Embryonic facial prominence (tissue), 1 donor: ENCODE measurements around the gene HPCAL1.
"Not testable (repeated sequence)": the region's sequence is repeated elsewhere in the genome, so short reads cannot be mapped to it uniquely, and the experiment has no call there.

ENCODE experiments used
- DNase-seq: peaks from one replicate; pipeline ENCODE4 v3.0.0-alpha.2; 2016; ENCODE audit errors: extremely low spot score

Gene HPCAL1

DNA sequence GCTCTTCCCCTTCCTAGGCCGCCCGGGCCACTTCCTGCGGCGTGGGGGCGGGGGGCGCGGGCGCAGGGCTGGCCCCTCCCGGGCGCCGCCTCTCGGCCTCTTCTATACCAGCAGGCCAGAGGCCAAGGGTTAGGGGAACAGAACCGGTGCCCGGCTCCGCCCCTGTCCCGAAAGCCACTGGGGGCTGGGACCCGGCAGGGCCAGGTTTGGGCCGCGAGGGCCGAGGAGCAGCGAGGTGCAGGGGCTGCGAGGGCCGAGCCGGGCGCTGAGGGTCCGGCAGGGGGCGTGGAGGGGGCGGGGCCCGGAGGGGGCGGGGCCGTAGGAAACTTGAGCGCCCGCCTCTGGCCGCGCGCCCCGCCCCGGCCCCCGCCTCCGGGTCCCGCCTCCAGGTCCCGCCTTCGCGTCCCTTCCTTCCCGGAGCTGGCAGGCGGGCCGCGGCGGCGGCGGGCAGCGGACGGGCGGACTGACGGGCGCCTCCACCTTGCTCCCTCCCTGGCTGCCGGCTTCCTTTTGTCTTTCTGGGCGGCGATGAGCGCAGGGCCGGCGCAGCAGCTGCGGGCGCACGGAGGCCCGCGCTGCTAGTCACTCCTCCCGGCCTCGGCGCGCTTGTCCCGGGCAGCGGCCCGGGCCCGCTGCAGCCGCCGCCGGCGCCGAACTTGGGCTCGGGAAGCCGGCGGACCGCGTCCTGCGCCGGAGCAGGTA lies at the start of gene HPCAL1:
Gene HPCAL1, plus strand, starts transcription at position 426 of the 702 bp plus-strand sequence. CDS start 116,854 bp downstream, outside the sequence.
- peak; percentile 46 for DNase-seq

DNA sequence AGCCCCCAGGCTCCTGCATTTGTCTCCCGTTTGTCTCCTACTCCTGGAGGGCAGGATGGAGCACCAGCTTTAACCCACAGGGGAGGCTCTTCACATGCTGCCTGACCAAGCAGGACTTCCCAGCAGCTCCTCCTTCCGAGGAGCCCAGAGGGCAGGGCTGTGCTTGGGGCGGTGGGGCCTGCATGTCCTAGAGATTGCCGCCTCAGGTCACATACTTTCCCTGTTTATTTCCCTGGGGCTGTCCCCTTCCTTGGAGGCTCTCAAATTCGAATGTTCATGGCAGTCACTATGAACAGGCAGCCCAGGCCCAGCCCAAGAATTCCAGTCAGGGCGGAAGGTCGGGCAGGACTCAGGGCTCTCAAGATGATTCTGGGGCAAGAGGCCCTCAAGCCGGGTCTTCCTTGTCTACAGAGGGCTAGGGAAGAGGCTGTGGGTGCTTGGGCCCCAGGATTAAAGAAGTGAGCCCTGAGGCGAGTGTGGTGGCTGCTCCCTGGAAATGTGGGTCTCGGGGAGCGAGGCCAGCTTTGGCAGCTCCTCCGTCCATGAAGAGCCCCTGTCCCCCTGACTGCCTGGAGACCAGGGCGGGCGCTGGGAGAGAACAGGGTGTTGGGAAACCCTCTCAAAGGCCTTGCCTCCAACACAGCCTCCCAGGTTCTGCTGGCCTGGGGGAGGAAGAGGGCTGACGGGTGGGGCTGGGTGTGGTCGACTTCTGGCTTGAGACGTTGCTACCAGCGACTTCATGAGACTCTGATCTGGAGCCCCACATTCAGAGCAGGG lies 48.9 kb upstream of the HPCAL1 start:
- no peak for DNase-seq

DNA sequence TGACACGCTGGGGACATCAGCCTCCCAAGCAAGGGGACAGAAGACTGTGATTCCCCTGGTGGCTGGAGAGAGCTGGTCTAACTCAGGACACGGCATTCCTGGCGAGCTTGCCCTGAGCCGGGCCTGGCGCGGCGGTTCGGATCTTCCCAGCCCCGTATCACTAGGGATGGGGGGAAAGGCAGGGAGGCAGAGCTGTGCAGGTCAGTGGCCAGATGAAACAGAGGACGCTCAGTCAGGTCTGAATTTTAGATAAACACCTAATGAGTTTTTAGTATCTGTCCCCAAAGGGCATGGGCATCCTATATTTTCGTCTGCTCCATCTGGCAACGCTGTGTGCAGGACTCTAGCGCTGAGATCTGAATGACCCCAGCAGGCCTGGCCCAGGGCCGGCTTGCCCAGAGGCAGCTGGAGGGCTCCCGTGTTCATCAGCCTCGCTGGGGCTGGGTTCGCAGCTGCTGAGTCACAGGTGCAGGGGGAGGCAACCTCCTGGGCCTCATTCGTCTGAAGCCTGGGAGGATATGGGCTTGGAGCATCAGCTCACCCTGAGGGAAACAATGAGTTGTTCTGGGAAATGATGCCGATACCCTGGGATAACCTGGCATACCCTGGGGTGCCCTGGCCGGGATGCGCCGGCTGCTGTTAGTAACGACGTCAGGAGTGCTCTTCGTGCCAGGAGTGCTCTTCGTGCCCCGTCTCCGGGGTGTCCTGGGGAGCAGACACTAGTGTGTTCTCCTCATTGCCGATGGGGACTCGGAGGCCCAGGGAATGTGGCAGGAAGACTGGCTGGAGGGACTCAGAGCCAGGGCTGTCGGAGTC lies 48.1 kb upstream of the HPCAL1 start:
- no peak for DNase-seq

DNA sequence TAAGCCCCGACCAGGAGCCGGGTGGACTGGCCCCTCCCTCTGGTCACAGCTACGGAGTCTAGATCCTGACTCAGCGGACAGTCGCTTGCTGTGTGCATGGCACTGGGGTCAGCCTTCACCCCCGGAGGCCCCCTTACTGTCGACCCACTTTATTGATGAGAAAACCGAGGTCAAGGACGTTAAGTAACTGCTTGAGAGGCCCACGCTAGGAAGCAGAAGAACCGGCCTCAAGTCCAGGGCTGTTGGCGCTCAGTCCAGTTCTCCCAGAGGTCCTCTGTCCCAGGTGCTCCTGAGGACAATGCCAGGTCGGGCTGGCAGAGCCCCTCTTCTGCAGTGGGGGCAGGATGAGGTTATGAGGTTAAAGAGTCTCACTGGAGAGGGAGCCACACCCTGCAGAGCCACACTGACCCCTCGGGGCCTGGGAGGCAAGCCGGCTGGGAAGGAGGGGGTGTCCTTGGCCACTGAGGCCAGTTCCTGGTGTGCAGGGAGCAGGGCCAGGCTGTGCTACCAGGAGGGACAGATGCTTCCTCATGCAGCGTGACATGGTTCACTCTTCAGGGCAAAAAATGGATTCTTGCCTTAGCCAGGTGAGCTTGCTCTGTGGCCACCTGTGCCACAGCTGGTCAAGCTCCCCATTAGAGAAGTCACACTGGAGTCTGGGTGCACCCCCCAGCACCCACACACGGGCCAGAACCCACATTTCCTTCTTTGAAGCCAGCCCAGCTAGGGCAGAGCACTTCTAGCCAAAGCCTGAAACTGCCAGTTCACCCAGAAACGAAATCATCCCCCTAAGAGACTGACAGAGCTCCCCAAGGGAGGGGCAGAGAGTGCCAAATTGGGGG lies 47.3 kb upstream of the HPCAL1 start:
- no peak for DNase-seq

DNA sequence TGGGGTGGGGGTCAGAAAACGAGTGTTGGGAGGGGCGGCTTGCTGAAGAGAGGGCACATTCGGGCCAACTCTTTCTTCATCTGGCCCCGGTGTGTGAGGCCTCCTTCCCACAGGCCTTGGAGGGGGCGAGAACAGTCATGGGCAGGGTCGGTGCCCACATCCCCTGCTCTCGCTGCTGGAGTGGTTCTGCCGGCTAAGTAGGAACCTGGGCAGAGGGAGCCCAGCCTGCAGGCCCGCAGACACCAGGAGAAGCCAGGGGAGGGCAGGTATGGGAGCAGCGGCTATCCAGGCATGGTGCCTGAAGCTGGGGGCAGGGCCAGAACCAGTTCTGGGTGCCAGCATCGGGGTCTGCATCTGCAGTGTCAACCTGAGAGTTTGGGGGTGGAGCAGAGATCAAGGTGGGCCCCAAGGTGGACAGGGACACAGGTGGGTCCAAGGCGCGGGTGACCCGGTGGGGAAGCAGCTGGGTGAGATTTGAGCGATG lies 46.6 kb upstream of the HPCAL1 start:
- DNase-seq = no peak

DNA sequence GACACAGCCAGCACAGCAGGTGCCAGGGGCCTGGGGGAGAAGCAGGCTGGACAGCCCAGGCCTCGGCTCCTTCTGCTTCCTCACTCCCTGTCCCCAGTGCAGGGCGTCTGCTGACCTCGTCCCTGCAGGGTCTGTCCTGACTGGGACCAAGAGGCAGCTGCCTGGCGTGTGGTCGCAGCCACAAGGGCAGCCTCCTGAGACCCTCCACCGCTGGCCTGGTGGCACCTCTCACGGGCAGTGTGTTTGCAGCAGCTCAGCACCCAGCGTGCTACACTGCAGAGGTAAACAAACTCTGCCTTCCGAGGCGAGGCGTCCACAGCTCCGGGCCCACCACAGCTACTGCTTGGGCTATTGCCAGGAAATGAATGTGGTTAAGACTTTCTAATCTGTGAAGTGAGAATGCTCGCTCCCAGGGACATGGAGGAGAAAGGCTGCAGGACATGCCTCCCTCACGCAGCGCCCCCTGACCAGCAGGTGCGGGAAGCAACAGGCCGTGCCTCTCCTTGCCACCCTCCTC lies 46.1 kb upstream of the HPCAL1 start:
- no peak for DNase-seq

DNA sequence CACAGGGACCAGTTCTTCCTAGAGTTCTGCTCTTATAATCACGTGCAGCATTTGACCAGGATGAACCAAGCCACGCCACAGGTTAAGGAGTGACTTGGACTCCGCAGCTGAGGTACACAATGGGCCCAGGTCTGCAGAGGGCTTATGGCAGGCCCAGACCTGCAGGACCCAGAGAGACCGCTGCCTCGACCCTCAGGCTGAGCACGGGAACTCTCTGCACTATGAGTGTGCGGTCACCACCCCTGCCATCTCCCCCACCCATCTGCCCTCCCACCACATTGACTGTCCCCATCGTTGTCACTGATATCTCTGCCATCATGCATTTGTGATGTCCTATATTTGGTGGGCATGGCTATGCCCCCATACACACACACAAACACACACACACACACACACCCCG lies 45.7 kb upstream of the HPCAL1 start:
- no peak for DNase-seq

DNA sequence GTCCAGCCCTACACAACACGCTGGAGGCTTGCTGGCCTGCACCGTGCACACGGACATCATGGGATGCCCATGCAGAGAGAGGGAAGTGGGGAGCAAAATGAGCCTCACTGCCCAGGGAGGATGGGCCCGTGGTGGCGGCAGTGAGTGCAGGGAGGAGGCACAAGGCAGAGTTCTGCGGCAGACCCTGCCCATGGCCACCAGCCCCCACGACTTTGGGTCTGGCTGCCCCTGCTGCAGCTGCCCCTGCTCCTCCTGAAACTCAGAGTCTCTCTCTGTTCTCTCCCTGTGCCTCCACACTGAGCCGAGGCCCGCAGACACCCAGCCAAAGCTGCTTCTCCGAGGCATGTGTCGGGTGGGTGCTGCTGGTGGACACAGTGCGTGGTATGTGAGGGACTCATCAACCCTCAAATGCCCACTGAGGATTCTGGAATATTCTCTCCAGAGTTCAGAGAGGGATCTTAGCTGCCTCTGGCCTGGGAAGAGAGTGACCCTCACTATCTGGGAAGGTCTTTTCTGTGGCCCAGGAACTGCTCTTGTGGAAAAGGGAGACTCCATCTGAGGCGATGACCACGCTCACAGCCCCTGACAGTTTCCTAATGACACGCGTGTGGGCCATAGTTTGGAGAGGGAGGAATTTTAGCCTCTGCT lies 45.1 kb upstream of the HPCAL1 start:
- DNase-seq = no peak

DNA sequence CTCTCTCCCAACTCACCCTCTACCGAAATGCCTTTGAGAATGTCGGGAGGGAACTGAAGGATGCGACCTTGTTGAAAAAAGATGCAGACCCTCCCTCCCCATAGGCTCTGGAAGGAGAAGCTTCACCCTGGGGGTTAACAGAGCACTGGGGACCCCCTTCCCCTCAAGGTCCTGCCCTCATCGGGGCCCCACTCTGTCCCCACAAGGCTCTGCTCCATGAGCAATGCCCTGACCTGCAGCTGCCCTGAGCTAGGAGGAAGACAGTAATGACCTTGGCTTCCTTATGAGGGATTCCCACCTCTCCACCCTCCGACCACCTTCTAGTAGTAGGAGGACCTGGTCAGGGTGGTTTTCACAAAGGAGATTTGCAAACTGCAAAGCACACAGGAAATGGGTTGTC lies 44.4 kb upstream of the HPCAL1 start:
- no peak for DNase-seq

DNA sequence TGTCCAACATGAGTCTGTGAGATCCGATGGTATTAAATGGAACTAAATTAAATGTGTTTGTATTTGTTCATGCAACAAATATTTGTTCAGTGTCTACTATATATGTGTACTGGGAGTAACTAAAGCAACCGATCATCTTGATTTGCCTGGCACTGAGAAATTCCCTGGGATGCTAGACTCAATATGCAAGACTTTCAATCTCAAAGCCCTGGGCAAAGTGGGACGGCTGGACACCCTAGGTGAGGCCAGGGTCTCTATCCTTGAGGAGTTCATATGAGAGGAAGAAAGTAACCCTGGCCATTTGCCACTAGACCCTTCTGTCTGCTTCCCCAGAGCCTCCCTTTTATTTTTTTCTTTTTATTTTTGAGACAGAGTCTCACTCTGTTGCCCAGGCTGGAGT lies 44.0 kb upstream of the HPCAL1 start:
- DNase-seq = no peak

DNA sequence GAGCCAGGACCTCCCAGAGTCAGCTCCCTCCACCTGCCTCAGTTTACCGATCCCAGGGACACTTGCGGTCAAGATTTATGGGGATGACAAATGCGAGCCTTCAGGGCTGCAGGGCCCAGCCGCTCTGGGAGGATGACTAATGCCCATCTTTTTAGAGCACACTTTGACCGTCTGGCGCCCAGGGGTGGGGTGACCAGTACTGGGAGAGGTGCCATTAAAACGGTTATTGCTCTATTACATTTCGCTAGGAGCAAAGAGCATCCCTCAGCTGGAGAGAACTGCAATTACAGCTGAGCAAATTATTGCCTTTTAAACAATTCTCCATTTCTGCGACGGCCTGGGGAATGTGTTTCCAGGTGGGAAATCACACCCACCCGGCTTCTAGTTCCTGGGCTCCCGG lies 42.6 kb upstream of the HPCAL1 start:
- no peak for DNase-seq

DNA sequence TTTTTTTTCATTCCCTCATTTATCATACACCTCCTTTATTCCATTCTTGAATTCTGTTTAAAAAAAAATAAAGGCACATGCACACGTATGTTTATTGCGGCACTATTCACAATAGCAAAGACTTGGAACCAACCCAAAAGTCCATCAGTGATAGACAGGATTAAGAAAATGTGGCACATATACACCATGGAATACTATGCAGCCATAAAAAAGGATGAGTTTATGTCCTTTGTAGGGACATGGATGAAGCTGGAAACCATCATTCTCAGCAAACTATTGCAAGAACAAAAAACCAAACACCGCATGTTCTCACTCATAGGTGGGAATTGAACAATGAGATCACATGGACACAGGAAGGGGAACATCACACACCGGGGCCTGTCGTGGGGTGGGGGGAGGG lies 39.2 kb upstream of the HPCAL1 start:
- not testable (repeated sequence) for DNase-seq

DNA sequence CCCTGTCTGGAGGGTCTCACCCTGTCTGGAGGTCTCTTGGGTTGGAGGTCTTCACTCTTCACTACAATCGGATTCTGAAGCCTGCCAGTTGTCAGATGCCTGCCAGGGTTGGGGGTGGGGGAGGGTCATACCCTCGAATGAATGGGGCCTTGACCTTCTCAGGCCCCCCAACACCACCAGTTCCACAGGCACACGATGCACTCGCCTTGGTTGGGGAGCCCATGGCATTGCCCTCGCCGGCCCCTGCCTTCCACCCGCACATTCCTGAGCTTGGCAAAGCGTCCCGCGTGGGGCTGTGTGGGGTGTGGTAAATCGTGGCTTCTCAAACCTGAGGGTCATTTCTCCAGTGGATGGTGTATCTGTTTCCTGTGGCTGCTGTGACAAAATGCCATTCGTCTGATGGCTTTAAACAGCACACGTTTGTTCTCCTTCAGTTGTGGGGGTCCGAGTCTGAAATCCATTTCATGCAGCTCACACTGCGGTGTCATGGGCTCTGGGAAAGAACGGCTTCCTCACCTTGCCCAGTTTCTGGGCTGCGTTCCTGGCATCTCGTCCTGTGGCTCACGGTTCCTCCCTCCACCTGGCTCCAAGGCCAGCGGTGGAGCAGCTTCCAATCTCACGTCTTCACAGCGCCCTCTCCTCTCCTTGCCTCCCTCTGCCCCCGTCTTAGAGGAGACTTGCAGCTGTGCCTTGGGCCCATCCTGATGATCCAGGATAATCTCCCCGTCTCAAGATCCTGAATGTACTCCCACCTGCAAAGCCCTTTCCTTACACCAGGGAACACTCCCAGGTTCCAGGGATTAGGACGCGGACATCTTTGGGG lies 38.0 kb upstream of the HPCAL1 start:
- DNase-seq = no peak

DNA sequence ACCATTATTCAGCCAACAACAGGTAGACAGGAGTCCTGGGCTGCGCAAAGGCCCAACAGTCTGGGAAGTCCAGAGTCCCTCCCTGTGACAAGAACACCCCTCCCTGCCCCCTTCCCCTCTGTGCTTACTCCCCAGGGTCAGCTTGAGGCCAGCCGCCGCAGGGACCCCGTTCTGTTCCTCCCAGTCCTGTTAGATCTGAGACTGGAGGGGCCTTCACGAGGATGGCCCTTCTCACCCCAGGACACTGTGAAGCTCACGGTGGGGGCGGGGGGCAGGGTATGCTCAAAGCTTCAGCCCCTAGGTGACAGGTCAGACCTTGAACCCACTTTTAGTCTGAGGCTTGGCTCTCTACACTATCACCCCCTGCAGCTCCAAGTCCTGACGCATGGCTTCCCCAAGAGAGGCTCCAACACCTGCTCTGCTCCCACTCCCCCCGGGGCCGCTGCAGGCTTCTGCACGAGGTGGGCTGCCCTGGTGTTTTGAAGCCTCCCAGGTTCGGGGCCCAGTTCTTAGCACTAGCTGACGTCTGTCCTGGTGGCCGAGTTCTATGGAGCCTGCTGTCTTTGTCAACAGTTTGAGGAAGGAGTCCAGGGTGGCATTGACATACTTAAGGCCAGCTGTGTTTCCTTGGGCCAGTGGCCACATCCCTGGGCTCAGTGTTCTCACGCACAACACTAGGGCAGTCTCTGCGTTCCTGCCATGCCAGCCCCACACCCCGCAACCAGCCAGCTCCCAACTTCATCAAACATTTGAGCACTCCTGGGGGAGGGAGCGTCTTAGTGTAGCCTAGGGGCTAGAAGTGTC lies 37.2 kb upstream of the HPCAL1 start:
- DNase-seq = no peak

DNA sequence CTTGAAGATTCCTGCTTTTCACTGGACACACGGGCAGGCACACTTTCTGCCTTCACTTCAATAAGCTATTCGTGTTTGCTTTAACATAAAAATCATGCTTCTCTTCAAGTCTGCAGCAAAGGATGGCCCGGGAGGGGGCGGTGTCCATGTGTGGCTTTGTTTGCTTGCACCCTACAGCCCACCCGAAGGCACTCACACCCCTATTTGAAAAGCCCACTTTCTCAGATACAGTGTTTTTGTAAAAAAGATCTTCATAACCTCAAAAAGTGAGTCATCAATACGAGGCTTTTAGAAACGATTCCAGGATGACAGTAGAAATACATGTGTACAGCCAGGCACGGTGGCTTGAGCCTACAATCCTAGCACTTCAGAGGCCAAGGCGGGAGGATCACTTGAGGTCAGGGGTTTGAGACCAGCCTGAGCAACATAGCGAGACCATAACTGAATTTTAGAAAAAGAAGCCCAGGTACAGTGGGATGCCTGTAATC lies 36.5 kb upstream of the HPCAL1 start:
- no peak for DNase-seq

DNA sequence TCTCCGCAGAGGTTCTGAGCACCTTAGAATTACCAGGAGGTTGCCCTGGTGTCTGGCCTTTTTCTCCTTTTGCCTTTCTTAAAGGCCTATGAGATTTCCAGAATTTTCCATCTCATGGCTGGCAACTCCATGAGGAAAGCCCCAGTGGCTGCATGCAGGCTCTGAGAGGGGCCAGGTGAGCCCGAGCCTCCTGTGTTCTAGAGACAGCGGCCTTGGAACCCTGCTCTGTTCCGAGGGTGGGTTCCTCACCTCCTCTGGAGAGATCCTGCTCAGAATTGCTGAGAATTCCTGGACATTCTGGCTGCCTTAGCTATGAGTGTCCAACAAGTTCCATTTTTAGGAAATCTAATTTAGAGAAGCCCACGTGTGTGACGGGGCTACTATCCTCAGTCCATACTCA lies 35.7 kb upstream of the HPCAL1 start:
- no peak for DNase-seq

DNA sequence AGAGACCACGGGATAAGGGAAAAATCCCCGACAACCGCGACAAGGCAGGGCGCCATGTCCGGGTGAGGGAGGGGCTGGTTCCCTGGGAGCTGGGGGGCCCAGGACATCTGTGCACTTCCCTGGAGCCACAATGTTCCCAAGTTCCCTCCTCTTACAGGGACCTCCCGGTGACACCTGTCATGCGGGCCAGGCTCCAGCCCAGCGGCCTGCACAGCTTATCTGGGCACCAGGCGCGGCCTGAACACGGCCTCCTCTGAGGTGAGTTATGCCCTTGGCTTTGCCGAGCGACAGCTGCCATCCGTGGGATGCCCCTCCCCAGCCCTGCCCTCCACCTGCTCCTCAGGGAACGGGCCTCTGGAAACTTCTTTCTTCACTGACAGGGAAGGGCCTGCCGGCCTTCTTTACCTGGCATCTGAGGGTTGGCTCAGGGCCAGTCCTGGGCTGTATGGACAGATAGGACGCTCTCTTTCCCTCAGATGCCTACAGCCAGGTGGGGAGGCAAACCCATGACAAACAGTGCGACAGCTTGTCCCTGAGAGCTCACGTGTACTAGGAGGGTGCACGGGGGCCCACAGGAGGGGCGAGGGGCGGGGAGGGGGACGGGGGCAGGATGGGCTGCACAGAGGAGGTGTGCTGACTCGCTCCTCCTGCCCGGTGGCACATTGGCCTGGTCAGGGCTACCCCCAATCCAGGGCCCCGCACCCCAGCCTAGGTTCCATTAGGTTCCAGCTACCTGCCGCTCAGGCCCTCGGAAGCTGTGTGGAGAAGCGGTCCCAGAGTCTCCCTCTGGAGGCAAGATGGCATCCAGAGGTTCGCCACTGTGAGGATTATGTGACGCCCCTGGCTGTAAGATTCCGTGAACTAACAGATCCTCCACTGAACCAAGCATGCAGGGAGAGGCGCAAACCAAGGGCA lies 34.9 kb upstream of the HPCAL1 start:
- DNase-seq = no peak

DNA sequence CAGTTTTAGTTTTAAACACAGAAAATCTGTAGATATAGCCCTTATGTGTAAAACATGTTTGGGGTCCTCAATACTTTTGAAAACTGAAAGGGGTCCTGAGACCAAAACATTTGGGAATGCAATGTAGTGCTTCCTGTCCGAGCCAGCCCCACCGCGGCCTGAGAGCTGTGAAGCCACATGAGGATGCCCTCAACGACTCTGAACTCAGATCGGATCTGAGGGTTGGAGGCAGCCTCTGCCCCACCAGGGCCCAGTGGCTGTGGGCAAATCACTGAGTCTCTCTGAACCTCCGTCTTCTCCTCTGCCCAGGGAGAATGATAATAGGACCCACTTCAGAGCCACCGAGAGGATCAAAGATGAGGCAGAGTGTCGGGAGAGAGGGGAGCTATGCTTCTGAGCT lies 33.4 kb upstream of the HPCAL1 start:
- DNase-seq = no peak
